Peyer's patch (tissue), 4 donors: ENCODE measurements around the gene ITLN1. TPM values are rescaled to one million over a fixed set of nuclear protein-coding genes. Genes with fewer than 3 reads are reported as not detected.
"Not testable (repeated sequence)": the region's sequence is repeated elsewhere in the genome, so short reads cannot be mapped to it uniquely, and the experiment has no call there.

Source experiments
- DNase-seq, 3 donors: peaks; one replicate each; pipeline ENCODE4 v3.0.0-alpha.2; 2017 to 2019
- H3K27ac ChIP-seq, 4 donors: fragments of 200-600 bp; sonication (generic); one replicate each; pipeline ENCODE4 v1.5.1; 2016 to 2019
- H3K27me3 ChIP-seq, 2 donors: fragments of 200-600 bp; sonication (generic); one replicate each; pipeline ENCODE4 v1.5.1; 2019
- H3K36me3 ChIP-seq, 3 donors: fragments of 200-600 bp; sonication (generic); one replicate each; pipeline ENCODE4 v1.5.1; 2016 to 2019
- H3K4me1 ChIP-seq, 4 donors: fragments of 200-600 bp; sonication (generic); one replicate each; pipeline ENCODE4 v1.5.1; 2016 to 2019
- H3K4me3 ChIP-seq, 4 donors: fragments of 200-600 bp; sonication (generic); 1 replicate in 3 of 4; 2 replicates in 1 of 4; pipeline ENCODE4 v1.5.1; 2016 to 2019; ENCODE audit warnings: mild to moderate bottlenecking in 1 of 4
- H3K9me3 ChIP-seq, 4 donors: fragments of 200-600 bp; sonication (generic); one replicate each; pipeline ENCODE4 v1.5.1; 2016 to 2019; ENCODE audit warnings: mild to moderate bottlenecking in 1 of 4
- CTCF ChIP-seq, 6 experiments: fragments of 450-650 bp in 4 of 6; fragments of 200-600 bp in 2 of 6; sonication (generic) in 1 of 6; IDR thresholded peaks; one replicate each; pipeline ENCODE4 v1.5.1; 2017 to 2019; ENCODE audit warnings: antibody characterized with exemption in 6 of 6, mild to moderate bottlenecking in 3 of 6, moderate library complexity in 1 of 6
- POLR2A ChIP-seq, 2 donors: fragments of 450-650 bp; IDR thresholded peaks; one replicate each; pipeline ENCODE4 v1.5.1; 2017; ENCODE audit warnings: antibody characterized with exemption in 2 of 2, mild to moderate bottlenecking in 2 of 2, moderate library complexity in 2 of 2
- total RNA-seq, 4 donors: library from RNA; depleted of rRNA; stranded (reverse); fragments of >200 nt; gene quantifications; one replicate each; pipeline ENCODE4 v1.1.0, GENCODE V29; 2016

The ITLN1 gene
- total RNA-seq, 4 donors from 2014 or later: 14.4 to 45.0 (median 24.5) TPM

GRCh38 chr1:160879056-160879455 is 5.9 kb downstream of the ITLN1 start:
- no peak for DNase-seq
- TF ChIP-seq CTCF (IDR thresholded peaks at IDR 0.05) (no peak), POLR2A (IDR thresholded peaks at IDR 0.05) (no peak)
- Histone ChIP-seq H3K27me3 (no peaks in the 10 kb centered on the region), H3K9me3 (no peaks in the 10 kb centered on the region), H3K36me3 (no peaks in the 10 kb centered on the region), H3K27ac (no peak overlapping the region), H3K4me1 (no peaks in the 10 kb centered on the region), H3K4me3 (no peak overlapping the region)

GRCh38 chr1:160877221-160877620 is 7.8 kb downstream of the ITLN1 start:
- TF ChIP-seq POLR2A (IDR thresholded peaks at IDR 0.05): no peak
- peak in 3 of 6 experiments; percentile 23 to 47 (median 41) for TF ChIP-seq CTCF (IDR thresholded peaks at IDR 0.05)
- Histone ChIP-seq H3K4me3 (no peak overlapping the region), H3K27ac (no peak overlapping the region), H3K9me3 (no peaks in the 10 kb centered on the region), H3K4me1 (no peaks in the 10 kb centered on the region), H3K36me3 (no peaks in the 10 kb centered on the region), H3K27me3 (no peaks in the 10 kb centered on the region)
- DNase-seq: no peak

GRCh38 chr1:160876311-160876710 is 8.7 kb downstream of the ITLN1 start:
- TF ChIP-seq CTCF (IDR thresholded peaks at IDR 0.05) (no peak), POLR2A (IDR thresholded peaks at IDR 0.05) (no peak)
- no peak for DNase-seq

GRCh38 chr1:160875591-160875990 is 9.4 kb downstream of the ITLN1 start:
- not testable (repeated sequence) for H3K36me3 ChIP-seq, H3K27me3 ChIP-seq, H3K4me3 ChIP-seq, DNase-seq, H3K4me1 ChIP-seq, H3K27ac ChIP-seq, H3K9me3 ChIP-seq

More at GRCh38 chr1:160876311-160876710, 8.7 kb downstream of the ITLN1 start:
- H3K27ac ChIP-seq: no peak overlapping the region
- no peaks in the 10 kb centered on the region for H3K4me1 ChIP-seq
- H3K4me3 ChIP-seq: no peak overlapping the region
- H3K9me3 ChIP-seq: no peaks in the 10 kb centered on the region
- no peaks in the 10 kb centered on the region for H3K36me3 ChIP-seq
- no peaks in the 10 kb centered on the region for H3K27me3 ChIP-seq

GRCh38 chr1:160874935-160875334 is 10.0 kb downstream of the ITLN1 start:
- Histone ChIP-seq H3K4me1 (no peaks in the 10 kb centered on the region), H3K27me3 (no peaks in the 10 kb centered on the region), H3K36me3 (no peaks in the 10 kb centered on the region), H3K9me3 (no peaks in the 10 kb centered on the region), H3K4me3 (no peak overlapping the region), H3K27ac (no peak overlapping the region)
- DNase-seq: no peak
- TF ChIP-seq CTCF (IDR thresholded peaks at IDR 0.05) (no peak), POLR2A (IDR thresholded peaks at IDR 0.05) (no peak)

- H3K4me1 ChIP-seq: peaks cover 0 to 4% (median 0%) of the 10 kb centered on the region in 4 donors
- no peak overlapping the region for H3K27ac ChIP-seq
- no peak for TF ChIP-seq POLR2A (IDR thresholded peaks at IDR 0.05)
- TF ChIP-seq CTCF (IDR thresholded peaks at IDR 0.05): no peak
- no peaks in the 10 kb centered on the region for H3K36me3 ChIP-seq
- H3K27me3 ChIP-seq: no peaks in the 10 kb centered on the region
- no peaks in the 10 kb centered on the region for H3K9me3 ChIP-seq
- H3K4me3 ChIP-seq: no peak overlapping the region
- DNase-seq: no peak
Observed at GRCh38 chr1:160868141-160868540, 16.8 kb downstream of the ITLN1 start.

GRCh38 chr1:160867651-160868050 is 17.3 kb downstream of the ITLN1 start:
- not testable (repeated sequence) for DNase-seq, H3K9me3 ChIP-seq, H3K4me3 ChIP-seq, H3K36me3 ChIP-seq, H3K4me1 ChIP-seq, H3K27ac ChIP-seq, H3K27me3 ChIP-seq
